DND-41 (cell line): ENCODE data around the gene SNX25.

Source experiments
- CTCF ChIP-seq: IDR thresholded peaks from 2 replicates; pipeline ENCODE4 v1.5.1; 2012; ENCODE audit warnings: borderline replicate concordance, low read length, moderate library complexity, mild to moderate bottlenecking; ENCODE audit not compliant: poor library complexity, severe bottlenecking; ENCODE audit errors: extremely low read depth
- EZH2 ChIP-seq: IDR thresholded peaks from 3 replicates; pipeline ENCODE4 v1.6.1; 2012; ENCODE audit warnings: borderline replicate concordance, low read depth, mild to moderate bottlenecking, moderate library complexity, low read length, inconsistent platforms; ENCODE audit not compliant: severe bottlenecking

GRCh38 chr4:185165605-185166063 lies 43.8 kb upstream of the SNX25 start:
- no peak for TF ChIP-seq CTCF
- TF ChIP-seq EZH2, result no peak
